ENCODE measurements around the gene ADARB2.

Gene ADARB2

GRCh38 chr10:1376384-1376945, 360.9 kb downstream of the ADARB2 start:
- H3K9me3 Mint-ChIP-seq: no peaks in the 10 kb centered on the region
- H3K4me3 Mint-ChIP-seq: no peak overlapping the region
- H3K27ac Mint-ChIP-seq: no peak overlapping the region
- H3K4me1 Mint-ChIP-seq: no peaks in the 10 kb centered on the region
- no peaks in the 10 kb centered on the region for H3K36me3 Mint-ChIP-seq
- peaks cover 20% of the 10 kb centered on the region for H3K27me3 Mint-ChIP-seq

DNA sequence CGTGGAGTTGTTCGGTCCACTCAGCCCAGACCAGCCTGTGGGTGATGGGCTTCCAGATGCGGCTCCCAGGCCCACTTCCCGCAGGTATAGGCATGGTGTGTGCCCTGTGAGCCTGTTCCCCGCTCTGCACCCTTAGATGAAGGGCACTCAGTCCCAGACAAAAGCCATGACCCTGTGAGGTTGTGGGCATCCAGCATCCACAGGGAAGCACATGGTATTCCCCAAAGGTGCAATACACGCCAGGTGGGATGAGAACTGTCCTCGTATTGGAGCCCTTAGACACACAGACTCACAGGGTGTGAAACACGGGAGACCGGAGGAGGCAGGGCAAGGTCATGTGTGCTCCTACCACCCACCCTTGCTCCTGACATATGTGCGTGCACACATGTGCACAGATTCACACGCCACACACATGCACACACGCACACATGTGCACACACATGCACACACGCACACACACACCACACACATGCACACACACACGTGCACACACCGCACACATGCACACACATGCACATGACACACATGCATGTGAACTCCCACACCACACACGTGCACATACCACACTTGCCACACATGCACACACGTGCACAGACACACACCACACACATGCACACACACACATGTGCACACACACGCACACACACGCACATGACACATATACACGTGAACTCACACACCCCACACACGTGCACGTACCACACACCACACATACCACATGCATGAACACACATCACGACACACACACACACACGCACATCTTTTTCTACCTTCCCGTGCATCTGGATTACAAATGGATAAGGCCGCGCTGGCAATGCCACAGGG, 361.8 kb downstream of the ADARB2 start:
- Mint-ChIP-seq H3K27me3 (peaks cover 21% of the 10 kb centered on the region), H3K4me3 (no peak overlapping the region), H3K27ac (no peak overlapping the region), H3K9me3 (no peaks in the 10 kb centered on the region), H3K4me1 (no peaks in the 10 kb centered on the region), H3K36me3 (no peaks in the 10 kb centered on the region)

GRCh38 chr10:1374511-1375345, 362.6 kb downstream of the ADARB2 start:
- Mint-ChIP-seq H3K9me3 (no peaks in the 10 kb centered on the region), H3K27me3 (peaks cover 23% of the 10 kb centered on the region), H3K27ac (no peak overlapping the region), H3K36me3 (no peaks in the 10 kb centered on the region), H3K4me3 (no peak overlapping the region), H3K4me1 (no peaks in the 10 kb centered on the region)

DNA sequence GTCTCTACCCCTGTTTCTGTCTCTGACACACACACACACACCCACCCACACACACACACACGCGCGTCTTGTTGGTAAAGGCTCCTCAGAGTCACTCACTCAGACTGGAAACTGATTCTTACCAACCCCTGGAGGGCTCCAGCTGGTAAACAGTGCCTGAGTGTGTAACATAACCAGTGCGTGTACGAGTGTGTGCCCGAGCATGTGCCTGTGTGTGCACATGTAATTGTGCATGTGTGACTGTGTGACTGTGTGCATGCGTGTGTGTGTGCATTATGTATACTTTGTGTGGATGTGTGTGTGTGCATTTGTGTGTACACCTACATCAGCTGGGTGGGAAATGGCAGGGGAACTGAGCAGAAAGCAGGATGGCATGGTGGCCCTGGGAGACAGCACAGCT, 364.0 kb downstream of the ADARB2 start:
- Mint-ChIP-seq H3K27ac (no peak overlapping the region), H3K9me3 (no peaks in the 10 kb centered on the region), H3K4me3 (no peak overlapping the region), H3K27me3 (peaks cover 13% of the 10 kb centered on the region), H3K36me3 (no peaks in the 10 kb centered on the region), H3K4me1 (no peaks in the 10 kb centered on the region)

DNA sequence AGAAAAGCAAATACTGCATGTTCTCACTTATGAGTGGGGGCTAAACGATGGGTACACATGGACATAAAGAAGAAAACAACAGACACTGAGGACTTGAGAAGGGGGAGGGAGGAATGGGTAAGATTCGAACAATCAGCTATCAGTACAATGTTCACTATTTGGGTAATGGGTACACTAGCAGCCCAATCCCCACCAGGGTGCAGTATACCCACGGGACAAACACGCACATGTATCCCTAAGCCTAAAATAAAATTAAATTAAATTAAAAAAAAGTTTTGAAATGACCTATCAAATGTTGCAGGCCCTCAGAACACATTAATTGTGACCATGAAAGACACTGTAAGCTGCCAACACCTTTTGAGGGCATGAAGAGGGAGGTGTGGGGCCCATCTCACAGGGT, 365.1 kb downstream of the ADARB2 start:
- Mint-ChIP-seq H3K36me3 (no peaks in the 10 kb centered on the region), H3K9me3 (no peaks in the 10 kb centered on the region), H3K27me3 (peaks cover 8% of the 10 kb centered on the region)

GRCh38 chr10:1370298-1370697, 367.0 kb downstream of the ADARB2 start:
- Mint-ChIP-seq H3K27ac (no peak overlapping the region), H3K27me3 (peaks cover 5% of the 10 kb centered on the region), H3K9me3 (no peaks in the 10 kb centered on the region), H3K36me3 (no peaks in the 10 kb centered on the region), H3K4me1 (no peaks in the 10 kb centered on the region), H3K4me3 (no peak overlapping the region)

More for the DNA sequence above, 365.1 kb downstream of the ADARB2 start:
- H3K27ac Mint-ChIP-seq: no peak overlapping the region
- H3K4me3 Mint-ChIP-seq: no peak overlapping the region
- H3K4me1 Mint-ChIP-seq: no peaks in the 10 kb centered on the region

- Mint-ChIP-seq H3K36me3 (no peaks in the 10 kb centered on the region), H3K9me3 (no peaks in the 10 kb centered on the region), H3K4me3 (no peak overlapping the region), H3K4me1 (no peaks in the 10 kb centered on the region), H3K27ac (no peak overlapping the region), H3K27me3 (peaks cover 7% of the 10 kb centered on the region)
Observed at GRCh38 chr10:1369665-1370064, 367.7 kb downstream of the ADARB2 start.

- Mint-ChIP-seq H3K27me3 (peaks cover 7% of the 10 kb centered on the region), H3K9me3 (no peaks in the 10 kb centered on the region), H3K4me3 (no peak overlapping the region), H3K4me1 (no peaks in the 10 kb centered on the region), H3K36me3 (no peaks in the 10 kb centered on the region), H3K27ac (no peak overlapping the region)
Observed at GRCh38 chr10:1369197-1369596, 368.1 kb downstream of the ADARB2 start.

DNA sequence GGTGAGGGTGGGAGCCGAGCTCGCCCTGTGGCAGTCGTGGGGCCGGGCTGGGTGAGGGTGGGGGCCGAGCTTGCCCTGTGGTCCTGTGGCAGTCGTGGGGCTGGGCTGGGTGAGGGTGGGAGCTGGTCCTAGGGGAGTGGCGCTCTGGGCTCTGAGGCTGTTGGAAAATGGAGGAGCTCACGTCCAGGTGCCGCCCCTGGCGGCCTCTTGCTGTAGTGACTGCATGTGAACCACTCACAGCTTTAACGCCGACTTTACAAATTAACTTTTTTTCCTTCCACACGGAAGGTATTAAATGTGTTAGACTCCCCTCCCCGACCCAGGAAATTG, 368.5 kb downstream of the ADARB2 start:
- Mint-ChIP-seq H3K4me3 (no peak overlapping the region), H3K27ac (no peak overlapping the region), H3K36me3 (no peaks in the 10 kb centered on the region), H3K9me3 (no peaks in the 10 kb centered on the region), H3K4me1 (no peaks in the 10 kb centered on the region), H3K27me3 (peaks cover 7% of the 10 kb centered on the region)

GRCh38 chr10:1367938-1368841, 369.1 kb downstream of the ADARB2 start:
- Mint-ChIP-seq H3K4me1 (no peaks in the 10 kb centered on the region), H3K27ac (no peak overlapping the region), H3K9me3 (no peaks in the 10 kb centered on the region), H3K27me3 (peaks cover 7% of the 10 kb centered on the region), H3K36me3 (no peaks in the 10 kb centered on the region), H3K4me3 (no peak overlapping the region)

DNA sequence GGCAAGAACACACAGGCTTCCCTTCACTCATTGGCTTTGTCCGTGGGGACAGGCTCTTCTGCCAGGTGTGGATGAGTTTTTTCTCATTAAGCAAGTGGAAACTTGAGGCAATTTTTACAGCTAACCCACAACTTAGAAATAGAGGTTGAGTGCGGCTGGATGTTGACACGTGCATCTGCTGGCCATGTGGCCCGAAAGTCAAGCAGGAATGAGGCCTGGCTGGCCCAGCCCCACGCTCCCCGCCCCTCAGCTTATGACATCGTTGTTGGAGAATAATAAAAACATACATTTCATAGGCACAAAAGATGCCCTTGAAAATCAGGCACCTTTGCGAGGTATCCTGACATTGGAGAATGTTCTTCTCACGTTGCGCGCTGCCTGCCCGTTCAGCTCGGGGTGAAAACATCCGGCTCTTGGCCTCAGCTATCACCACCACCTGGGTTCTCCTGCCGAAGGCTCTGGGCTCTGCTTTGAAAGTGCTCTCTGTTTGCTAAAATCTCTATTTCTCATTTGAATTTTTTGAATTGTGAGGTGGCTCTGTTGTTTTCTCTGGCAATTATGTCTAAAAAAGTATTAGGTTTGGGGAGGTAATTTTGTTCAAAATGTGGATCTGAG, 370.4 kb downstream of the ADARB2 start:
- H3K4me1 Mint-ChIP-seq: no peaks in the 10 kb centered on the region
- no peaks in the 10 kb centered on the region for H3K9me3 Mint-ChIP-seq
- no peaks in the 10 kb centered on the region for H3K36me3 Mint-ChIP-seq
- peaks cover 7% of the 10 kb centered on the region for H3K27me3 Mint-ChIP-seq
- no peak overlapping the region for H3K27ac Mint-ChIP-seq
- H3K4me3 Mint-ChIP-seq: no peak overlapping the region

- H3K27me3 Mint-ChIP-seq: peaks cover 6% of the 10 kb centered on the region
- no peak overlapping the region for H3K4me3 Mint-ChIP-seq
- no peaks in the 10 kb centered on the region for H3K9me3 Mint-ChIP-seq
- no peak overlapping the region for H3K27ac Mint-ChIP-seq
- no peaks in the 10 kb centered on the region for H3K36me3 Mint-ChIP-seq
- H3K4me1 Mint-ChIP-seq: no peaks in the 10 kb centered on the region
Observed at GRCh38 chr10:1366322-1366691, 371.0 kb downstream of the ADARB2 start.

- Mint-ChIP-seq H3K27ac (no peak overlapping the region), H3K9me3 (no peaks in the 10 kb centered on the region), H3K4me3 (no peak overlapping the region), H3K4me1 (no peaks in the 10 kb centered on the region), H3K27me3 (peaks cover 6% of the 10 kb centered on the region), H3K36me3 (no peaks in the 10 kb centered on the region)
Observed at GRCh38 chr10:1365540-1366321, 371.6 kb downstream of the ADARB2 start.

DNA sequence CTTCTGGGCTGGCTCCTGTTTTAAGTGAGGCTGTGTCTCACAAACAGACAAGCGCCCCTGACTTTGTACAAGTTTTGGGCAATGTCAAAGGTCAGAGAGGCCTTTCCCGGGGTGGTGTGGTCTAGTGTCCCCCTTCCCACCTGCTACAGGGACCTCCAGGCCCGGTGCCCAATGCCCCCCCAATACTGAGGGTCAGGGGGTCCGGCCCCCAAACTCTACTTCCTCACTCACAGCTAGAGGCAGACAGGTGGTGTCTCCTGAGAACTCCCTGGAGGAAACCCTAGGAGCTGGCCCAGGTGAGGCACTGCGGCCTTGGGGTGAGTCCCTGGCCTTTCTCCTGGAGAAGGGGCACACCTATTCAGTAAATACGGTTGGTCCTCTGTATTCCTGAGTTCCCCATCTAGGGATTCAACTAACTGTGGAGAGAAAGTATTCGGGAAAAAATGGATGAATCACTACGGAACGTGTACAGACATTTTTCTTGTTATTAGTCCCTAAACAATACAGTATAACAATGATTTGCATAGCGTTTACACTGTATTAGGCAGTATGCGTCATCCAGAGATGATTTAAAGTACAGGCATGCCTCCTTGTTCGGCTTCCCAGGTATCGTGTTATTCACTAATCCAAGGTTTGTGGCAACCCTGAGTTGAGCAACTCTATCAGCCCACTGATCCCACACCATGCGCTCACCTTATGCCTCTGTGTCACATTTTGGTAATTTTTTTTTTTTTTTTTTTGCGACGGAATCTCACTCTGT, 373.0 kb downstream of the ADARB2 start:
- H3K9me3 Mint-ChIP-seq: no peaks in the 10 kb centered on the region
- H3K4me1 Mint-ChIP-seq: peaks cover 6% of the 10 kb centered on the region
- H3K36me3 Mint-ChIP-seq: no peaks in the 10 kb centered on the region
- H3K4me3 Mint-ChIP-seq: no peak overlapping the region
- peaks cover 4% of the 10 kb centered on the region for H3K27me3 Mint-ChIP-seq
- H3K27ac Mint-ChIP-seq: no peak overlapping the region
